Right renal pelvis (tissue), 4 donors: ENCODE results near the gene DDR2. TPM values are rescaled to one million over a fixed set of nuclear protein-coding genes. Genes with fewer than 3 reads are reported as not detected.
"Not testable (repeated sequence)": the region's sequence is repeated elsewhere in the genome, so short reads cannot be mapped to it uniquely, and the experiment has no call there.

Experiments used
- DNase-seq, 4 donors: peaks; one replicate each; pipeline ENCODE4 v3.0.0-alpha.2; 2013; ENCODE audit warnings: low read depth in 4 of 4, low spot score in 3 of 4, missing footprints in 1 of 4
- polyA plus RNA-seq, 4 donors: library from polyadenylated mRNA; unstranded; fragments of 120-200 nt; gene quantifications; one replicate each; pipeline ENCODE4 v1.2.1, GENCODE V29; 2013; ENCODE audit not compliant: insufficient read length in 4 of 4

The DDR2 gene
- polyA plus RNA-seq, 4 donors: 20.3 to 23.9 (median 22.1) TPM

DNA sequence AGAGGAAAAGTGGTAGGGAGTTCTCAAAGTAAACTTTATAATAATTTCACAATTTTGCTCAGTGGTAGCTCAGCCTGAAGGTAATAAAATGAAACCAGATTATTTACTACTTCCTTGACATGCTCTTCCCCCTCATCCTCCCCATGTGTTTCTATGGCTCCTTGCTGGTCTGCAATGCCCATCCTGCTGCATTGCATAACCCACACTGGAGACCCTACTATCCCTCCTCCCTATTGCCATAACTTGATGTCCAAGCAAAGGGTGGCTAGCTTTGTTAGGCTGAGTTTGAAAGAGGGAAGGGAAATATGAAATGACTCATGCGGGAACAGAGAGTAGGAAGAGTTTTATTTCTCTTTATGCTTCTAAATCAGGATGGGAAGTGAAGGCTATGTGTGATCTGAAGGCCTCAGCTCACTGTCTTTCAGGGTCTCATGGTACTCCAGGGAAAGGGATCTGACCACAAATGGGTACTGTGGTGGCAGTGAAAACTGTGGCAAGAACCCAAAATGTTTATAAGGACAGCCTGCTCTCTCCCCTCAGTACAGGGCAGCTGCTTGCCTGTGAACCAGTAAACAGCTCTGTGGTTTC lies 121.8 kb downstream of the DDR2 start:
- no peak for DNase-seq

DNA sequence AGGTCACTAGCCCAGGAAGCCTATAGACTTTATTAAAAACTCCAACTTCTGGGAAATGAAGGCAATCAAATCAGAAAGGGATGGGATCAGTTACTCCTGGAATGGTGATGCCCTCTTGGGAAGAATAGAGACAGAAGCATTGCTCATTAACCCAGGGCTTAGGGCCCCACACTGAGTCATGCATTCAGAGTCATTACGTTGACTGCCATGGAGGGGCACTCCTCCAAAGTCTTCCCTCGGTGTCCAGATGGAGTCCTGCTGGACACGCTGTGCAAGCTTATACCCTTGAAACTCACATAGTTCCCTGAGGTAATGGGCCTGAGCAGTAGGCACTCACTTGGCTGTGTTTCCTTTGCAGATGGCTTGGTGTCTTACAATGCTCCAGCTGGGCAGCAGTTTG lies 123.0 kb downstream of the DDR2 start:
- DNase-seq: no peak

DNA sequence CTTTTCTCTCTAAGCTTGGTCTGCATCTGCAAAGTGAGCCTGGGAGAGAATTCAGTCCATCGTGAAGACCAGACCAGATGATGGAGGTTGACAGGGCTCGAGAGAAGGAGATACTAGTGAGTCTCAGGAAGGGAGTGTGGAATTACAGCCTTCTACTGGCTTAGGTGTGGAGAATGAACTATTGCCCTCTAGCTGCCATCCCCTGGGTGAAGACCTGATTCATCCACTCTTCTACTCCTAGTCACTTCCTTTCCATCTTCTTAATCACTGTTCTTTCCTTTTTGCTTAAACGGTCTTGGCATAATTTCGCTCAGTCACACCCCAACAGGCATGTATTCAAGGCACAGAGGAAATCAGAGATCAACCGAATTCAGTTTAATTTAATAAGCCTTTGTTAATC lies 124.3 kb downstream of the DDR2 start:
- no peak for DNase-seq

DNA sequence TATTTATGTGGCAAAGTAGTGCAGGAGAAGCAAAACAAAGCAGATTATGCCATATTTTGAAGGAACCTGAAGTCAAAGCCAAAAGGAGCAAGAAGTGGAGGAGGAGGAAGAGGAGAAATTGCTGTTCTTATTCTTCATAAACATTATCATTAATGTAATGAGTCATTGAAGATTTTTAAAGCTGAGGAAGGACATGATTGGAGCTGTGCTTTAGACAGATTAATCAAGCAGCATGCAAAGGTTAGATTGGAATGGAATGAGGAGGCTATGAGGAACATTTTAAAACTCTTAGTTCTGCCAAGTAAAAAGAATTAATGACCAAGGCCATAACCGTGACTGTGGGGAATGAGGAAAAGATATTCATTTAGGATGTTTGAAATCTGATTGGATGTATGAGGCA lies 125.2 kb downstream of the DDR2 start:
- DNase-seq: no peak

DNA sequence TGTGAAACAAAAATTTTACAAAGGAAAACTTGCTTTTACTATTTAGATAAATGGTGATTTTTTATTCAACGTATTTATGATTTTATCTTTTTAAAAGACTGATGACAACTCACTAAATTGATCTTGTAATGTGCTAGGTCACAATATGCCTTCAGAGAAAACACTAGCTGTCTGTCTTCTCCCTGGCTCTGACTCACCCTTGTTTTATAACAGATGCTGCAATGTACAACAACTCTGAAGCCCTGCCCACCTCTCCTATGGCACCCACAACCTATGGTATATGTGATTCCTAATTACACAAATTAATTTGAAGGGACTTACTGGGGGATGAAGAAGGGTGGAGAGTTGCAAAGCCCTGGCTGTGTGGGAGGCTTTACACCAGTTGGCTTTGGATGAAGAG lies 133.5 kb downstream of the DDR2 start:
- DNase-seq: no peak

DNA sequence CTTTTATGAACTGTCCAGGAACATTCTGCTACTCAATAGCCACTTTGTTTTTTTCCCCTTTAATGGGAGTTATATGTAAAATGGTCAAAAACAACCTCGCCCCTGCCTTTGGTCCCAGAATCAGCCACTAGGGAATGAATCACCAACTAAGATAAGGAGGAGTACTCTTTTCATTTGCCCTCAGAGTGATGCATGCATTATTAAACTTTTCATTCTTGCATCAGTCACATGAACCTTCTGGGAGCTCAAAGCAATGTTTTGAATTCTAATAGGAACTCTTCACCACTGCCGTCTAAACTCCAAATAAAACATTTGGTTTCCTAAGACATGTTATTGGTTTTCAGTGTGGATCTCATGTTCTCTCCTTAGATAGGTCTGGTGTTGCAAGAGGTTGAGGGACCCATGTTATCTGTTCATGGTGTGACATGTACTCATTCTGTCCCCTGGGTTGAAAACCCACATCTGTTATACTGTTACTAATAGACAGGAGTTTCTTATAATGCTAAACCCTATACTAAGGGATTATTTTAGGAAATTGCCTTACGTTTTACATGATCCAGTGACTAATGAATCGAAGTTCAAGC lies 140.4 kb downstream of the DDR2 start:
- no peak for DNase-seq

DNA sequence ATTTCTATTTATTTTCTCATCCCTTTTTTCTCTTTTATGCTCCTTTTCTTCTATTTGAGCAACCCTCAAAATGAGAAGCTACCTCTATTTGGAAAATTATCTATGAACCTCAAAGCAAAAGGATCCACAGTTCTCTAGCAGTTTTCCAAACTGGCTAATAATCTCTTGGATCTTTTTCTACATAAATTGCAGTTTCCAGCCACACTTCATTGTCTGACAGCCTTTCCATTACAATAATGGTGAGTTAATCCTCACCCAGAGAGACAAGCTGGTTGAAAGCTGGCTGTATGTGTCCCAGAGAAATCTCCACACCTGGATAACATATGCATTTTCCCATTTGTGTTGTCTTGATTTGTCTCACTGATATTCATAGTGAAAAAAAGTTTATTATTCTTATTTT lies 141.7 kb downstream of the DDR2 start:
- no peak for DNase-seq

DNA sequence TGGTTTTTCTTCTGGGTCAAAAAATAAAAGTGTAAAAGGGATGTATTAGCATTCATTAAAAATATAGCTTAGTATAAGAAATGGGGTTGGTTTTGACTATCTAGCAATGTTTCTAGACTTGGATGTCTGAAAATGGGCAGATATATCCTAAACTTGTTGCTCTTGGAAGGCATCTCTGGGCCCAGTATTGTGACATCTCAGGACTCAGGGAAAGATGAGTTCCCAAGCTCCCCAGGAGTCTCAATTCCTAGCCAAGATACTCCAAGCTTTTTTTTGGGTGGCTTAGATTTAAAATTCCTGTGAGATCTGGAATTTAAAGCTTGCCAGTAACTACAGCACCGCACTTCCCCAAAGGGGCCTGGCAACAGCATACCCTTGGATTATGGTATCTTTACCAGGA lies 146.8 kb downstream of the DDR2 start:
- no peak for DNase-seq

DNA sequence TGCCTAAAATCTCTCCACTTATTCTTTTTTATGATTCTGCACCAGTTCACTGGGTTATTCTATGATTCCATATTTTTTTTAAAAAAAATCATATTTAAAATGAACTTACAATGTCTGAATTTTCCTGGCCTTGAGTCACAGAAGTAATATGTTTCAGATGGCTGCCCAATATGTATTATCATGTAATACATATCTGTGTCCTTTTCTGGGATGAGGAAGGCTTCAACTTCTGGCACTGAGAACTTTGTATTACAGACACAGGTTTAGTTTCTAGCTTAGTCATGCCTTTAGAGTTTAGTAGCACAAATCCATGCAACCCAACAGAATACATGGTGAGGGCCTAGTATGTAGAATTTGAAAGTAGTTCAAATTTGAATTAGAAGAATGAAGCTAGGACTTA lies 150.4 kb downstream of the DDR2 start:
- DNase-seq: no peak

DNA sequence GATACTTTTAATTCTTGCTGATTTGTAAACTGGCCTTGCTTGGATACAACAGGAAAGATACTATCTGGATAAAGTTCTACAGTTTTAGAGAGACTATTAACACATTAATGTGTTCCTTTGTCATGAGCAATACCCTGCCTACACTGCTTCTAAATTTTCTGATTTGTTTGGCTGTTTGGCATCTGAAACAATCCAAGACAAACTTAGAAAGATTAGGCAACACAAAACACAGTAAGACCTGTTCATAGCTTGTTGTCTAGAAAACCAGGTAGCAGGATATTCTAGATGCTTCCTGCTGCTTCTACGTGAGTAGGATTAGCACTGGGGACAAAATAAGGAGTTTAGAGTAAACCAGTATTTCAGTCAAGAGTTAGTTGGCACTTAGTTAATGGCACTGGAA lies 152.7 kb downstream of the DDR2 start:
- not testable (repeated sequence) for DNase-seq

DNA sequence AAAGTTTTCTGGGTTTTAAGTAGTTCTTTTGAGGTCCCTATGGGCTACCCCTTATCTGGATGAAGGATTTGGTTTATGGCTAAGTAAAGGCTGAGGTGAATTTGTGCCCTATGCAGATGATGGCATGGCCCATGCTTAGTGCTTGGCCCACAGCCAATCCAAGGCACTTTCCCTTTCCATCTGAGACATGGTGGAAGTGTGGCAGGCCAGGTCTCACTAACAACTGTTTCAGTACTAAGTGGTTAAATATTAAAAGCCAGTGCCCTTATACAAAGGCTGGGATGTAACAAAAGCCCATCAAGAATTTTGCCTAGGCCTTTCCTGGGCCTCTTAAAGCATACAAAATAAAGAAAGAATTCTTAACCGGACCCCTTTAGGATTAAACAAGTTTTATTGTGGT lies 156.5 kb downstream of the DDR2 start:
- not testable (repeated sequence) for DNase-seq

DNA sequence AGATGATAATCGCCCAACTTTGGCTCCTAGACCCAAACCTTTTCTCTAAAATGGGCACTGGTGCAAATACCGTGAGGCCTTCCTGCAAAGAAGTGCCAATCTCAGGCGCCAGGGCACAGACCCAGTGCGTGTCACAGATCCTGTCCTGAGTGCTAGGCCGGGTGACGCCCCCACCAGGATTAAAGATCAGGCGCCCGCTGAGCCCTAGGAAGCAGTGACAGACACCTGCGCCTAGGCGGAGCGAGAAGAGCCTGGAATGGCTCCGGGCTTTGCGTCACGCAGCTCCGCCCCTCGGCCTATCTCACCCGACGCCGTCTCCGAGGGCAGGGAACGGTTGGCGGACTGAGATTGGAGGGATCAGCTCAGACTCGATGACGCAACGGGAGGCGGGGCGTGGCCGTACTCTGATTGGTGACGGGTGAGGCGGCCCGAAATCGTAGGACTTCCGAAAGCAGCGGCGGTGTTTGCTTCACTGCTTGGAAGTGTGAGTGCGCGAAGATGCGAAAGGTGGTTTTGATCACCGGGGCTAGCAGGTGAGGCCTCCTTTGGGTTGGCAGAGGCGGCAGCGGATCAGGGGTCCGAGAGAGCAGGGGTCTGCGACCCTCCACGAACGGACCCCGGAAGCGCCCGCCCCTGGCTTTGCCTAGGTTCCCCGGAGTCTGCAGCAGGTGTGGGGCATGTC lies 158.2 kb downstream of the DDR2 start, which contains the start of gene HSD17B7:
Gene HSD17B7 (plus strand): TSS at position 400 of the 682 bp plus-strand sequence. CDS start 99 bp downstream, at position 499.
- DNase-seq: peak; percentile 23 to 45 (median 32)

DNA sequence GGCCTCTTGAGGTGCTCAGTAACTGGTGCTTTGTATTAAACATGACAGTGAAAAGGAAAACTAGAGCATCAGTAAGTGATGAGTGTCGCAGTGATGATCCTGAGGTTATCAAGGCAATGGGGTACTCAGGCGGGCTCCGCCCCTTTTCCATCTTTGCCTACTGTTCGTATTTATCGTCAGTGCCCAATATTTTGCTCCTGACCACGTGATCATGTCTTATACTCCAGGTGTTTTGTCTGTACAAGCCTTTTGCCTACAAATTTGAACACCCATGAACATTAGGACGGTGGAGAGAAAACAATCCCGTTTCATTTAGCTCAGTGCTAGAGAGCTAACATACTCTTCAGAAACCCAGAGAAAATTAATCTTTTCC lies 158.7 kb downstream of the DDR2 start:
- DNase-seq: peak in 1 of 4 donors; percentile 8

DNA sequence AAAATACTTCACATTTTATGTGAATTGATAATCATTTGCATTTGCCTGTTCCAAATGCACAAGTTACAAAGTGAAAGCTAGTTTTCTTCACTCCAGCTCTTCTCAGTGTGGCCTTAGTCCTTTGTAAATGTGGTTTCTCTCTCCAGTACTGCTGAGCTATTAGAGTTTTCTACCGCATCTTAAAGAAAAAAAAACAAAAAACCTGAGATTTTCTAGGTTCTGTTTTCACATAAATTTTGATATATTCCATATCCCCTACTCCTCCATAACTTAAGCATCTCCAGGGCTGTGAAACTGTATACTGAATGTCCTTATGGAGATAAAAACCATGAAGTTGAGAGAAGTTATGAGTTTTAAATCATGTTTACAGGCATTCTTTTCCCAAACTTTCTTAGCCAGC lies 162.0 kb downstream of the DDR2 start:
- not testable (repeated sequence) for DNase-seq

DNA sequence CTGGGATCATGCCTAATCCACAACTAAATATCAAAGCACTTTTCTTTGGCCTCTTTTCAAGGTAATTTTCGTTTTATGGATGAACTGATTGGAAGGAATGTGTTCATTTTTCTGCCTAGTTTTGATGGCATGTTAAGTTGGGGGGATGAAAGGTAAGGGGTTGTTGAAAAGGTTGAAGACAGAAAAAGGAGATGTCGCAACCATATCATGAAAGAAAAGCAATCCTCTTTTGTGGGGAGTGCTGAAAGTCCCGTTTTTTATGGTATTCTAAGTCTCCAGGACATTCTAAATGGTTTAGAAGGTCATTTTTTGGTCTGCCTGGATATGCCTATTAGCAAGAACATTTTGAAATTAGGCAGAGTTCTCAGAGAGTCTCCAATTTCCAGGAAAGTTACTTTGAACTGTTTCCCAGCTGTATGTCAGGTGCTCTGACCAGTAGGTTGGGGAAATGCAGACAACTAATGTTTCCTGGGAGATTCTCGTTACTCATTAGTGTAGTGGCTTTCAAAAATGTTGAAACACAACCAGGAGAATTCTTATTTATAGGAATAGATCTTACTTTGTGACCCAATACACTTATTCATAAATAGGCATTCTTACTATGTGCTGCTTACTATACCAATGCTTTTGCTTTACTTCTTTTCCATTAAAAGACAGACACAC lies 164.5 kb downstream of the DDR2 start:
- DNase-seq: not testable (repeated sequence)

DNA sequence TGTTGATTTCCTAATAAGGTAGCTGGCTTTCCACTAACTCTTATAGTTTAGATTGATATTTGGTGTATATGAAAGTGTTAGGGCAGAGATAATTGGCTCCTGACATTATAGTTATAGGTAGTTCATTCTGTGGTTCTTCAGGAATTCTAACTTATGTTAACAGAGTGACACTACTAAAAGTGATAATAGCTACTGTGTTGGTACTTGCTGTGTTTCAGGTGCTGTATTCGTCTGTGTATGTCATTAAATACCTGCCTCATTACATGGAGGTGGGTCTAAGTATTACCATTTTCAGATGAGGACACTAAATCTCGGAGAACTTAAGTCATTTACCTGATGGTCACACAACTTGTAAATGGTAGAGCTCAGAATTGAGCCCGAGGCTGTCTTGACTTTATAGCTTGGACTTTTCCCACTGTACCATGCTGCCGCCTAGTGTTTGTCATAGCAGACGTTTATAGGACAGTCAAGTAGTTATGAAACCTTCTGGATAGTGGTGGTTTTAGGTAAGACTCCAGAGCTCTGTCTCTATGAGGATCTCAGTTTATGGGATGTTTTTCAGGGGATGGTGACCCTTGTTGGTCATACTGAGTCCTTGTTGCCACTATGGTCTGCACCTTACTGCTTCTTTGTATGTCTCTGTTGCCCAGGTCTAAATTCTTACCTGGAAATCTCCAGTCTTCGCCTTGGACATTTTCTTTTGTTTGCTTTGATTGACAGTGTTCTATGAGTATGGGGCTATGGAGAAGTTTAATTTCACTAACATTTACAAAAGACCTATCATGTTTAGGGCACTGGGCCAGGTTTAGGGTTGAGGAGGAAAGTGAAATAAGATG lies 167.9 kb downstream of the DDR2 start:
- peak in 1 of 4 donors; percentile 26 for DNase-seq

DNA sequence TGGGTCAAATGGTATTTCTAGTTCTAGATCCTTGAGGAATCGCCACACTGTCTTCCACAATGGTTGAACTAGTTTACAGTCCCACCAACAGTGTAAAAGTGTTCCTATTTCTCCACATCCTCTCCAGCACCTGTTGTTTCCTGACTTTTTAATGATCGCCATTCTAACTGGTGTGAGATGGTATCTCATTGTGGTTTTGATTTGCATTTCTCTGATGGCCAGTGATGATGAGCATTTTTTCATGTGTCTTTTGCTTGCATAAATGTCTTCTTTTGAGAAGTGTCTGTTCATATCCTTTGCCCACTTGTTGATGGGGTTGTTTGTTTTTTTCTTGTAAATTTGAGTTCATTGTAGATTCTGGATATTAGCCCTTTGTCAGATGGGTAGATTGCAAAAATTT lies 175.2 kb downstream of the DDR2 start:
- DNase-seq: not testable (repeated sequence)

DNA sequence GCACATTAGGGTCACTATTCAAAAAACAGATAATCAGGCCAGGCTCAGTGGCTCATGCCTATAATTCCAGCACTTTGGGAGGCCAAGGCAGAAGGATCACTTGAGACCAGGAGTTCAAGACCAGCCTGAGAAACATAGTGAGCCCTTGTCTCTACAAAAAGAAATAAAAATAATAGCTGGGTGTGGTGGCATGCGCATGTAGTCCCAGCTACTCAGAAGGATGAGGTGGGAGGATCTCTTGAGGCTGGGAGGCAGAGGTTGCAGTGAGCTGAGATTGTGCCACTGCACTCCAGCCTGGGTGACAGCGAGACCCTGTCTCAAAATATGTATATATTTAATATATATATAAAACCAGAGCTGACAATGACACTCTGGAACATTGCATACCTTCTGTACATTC lies 180.1 kb downstream of the DDR2 start:
- DNase-seq: not testable (repeated sequence)

DNA sequence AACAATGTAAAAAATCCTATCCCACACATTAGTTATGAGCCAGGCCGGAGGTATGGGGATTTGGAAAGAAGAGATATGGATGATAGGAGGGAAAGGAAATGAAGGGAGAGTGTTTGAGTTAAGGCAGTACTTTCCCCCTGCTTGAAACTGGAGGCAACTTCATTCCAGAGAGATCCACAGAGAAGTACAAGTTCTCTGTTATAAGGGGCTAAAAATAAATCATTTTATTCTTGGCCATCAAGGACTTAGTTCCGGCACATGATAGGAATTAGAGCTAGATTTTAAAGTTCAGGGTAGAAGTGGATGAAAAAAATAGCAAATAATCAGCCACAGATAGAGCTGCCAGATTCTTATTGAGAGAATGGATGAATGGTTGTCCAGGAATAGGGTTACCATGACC lies 185.9 kb downstream of the DDR2 start:
- DNase-seq: not testable (repeated sequence)

DNA sequence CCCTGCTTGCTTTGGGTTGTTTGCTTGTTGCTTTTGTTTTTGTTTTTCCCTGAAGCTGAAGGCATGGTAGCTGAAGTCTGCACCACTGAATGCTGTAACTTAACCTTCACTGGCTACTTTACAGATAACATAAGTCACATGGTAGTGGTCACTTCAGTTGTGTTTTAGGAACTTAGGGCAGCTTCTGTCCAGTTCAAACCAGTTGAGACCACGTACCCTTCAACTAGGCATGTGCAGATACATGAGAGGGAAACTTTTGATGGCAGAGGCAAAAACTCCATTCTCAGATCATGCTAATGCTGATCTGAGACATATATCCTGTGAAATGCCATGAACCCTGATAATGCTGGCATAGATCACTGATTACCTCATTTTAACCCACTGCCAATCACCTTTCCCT lies 186.4 kb downstream of the DDR2 start:
- DNase-seq: not testable (repeated sequence)
